Endothelial cell (in vitro differentiated cells): Measurements from ENCODE around the gene PSTPIP2. TPM values are rescaled to one million over a fixed set of nuclear protein-coding genes. Genes with fewer than 3 reads are reported as not detected.

Source experiments
- DNase-seq: peaks from one replicate; pipeline ENCODE4 v3.0.0; 2021; ENCODE audit warnings: low spot score
- H3K27ac Mint-ChIP-seq: one replicate; pipeline ENCODE4 v1.8.0; 2021; ENCODE audit warnings: mixed read lengths, inconsistent platforms; ENCODE audit not compliant: unreplicated experiment
- H3K27me3 Mint-ChIP-seq: one replicate; pipeline ENCODE4 v1.8.0; 2021; ENCODE audit warnings: mild to moderate bottlenecking, moderate library complexity, mixed read lengths, inconsistent platforms; ENCODE audit not compliant: unreplicated experiment
- H3K36me3 Mint-ChIP-seq: one replicate; pipeline ENCODE4 v1.8.0; 2021; ENCODE audit warnings: mild to moderate bottlenecking, low read depth, mixed read lengths, inconsistent platforms; ENCODE audit not compliant: unreplicated experiment
- H3K4me1 Mint-ChIP-seq: one replicate; pipeline ENCODE4 v1.8.0; 2021; ENCODE audit warnings: mild to moderate bottlenecking, mixed read lengths, inconsistent platforms; ENCODE audit not compliant: unreplicated experiment
- H3K4me3 Mint-ChIP-seq: one replicate; pipeline ENCODE4 v1.8.0; 2021; ENCODE audit warnings: mild to moderate bottlenecking, mixed read lengths, inconsistent platforms; ENCODE audit not compliant: unreplicated experiment
- H3K9me3 Mint-ChIP-seq: one replicate; pipeline ENCODE4 v1.8.0; 2021; ENCODE audit warnings: mixed read lengths, inconsistent platforms; ENCODE audit not compliant: unreplicated experiment
- CTCF ChIP-seq: fragments of 200-600 bp; sonication (generic); IDR thresholded peaks from one replicate; pipeline ENCODE4 v1.5.0; 2021; ENCODE audit warnings: antibody characterized with exemption; ENCODE audit not compliant: unreplicated experiment
- total RNA-seq: library from RNA; stranded (reverse); fragmentation: NEBNext Ultra II Directional; extraction: Animal tissue kit (Norgen Biotek cat#: 25700); gene quantifications from one replicate; pipeline ENCODE4 v1.2.1, GENCODE V29; 2021; ENCODE audit not compliant: unreplicated experiment

PSTPIP2 gene
- total RNA-seq, 1 donor from 2014 or later = 7.8 TPM

- Mint-ChIP-seq H3K27me3 (no peaks in the 10 kb centered on the region), H3K36me3 (peaks cover 43% of the 10 kb centered on the region), H3K27ac (no peak overlapping the region), H3K9me3 (no peaks in the 10 kb centered on the region), H3K4me1 (no peaks in the 10 kb centered on the region), H3K4me3 (no peak overlapping the region)
- no peak for DNase-seq
- no peak for TF ChIP-seq CTCF
Measured at GRCh38 chr18:45938488-45938935, 133.5 kb downstream of the PSTPIP2 start.

GRCh38 chr18:45935591-45936335 is 136.3 kb downstream of the PSTPIP2 start:
- Mint-ChIP-seq H3K27ac (no peak overlapping the region), H3K36me3 (peaks cover 33% of the 10 kb centered on the region), H3K9me3 (no peaks in the 10 kb centered on the region), H3K4me1 (no peaks in the 10 kb centered on the region), H3K27me3 (peaks cover 2% of the 10 kb centered on the region), H3K4me3 (no peak overlapping the region)
- TF ChIP-seq CTCF = no peak
- no peak for DNase-seq

Other genes with a start within 250 kb of the PSTPIP2 start
- 2.7 TPM for gene SIGLEC15, start 246.6 kb downstream of the PSTPIP2 start, total RNA-seq
- gene EPG5, start 104.9 kb downstream of the PSTPIP2 start, total RNA-seq = 26.1 TPM
- gene ATP5F1A, start 26.0 kb upstream of the PSTPIP2 start, total RNA-seq = 457 TPM
- 44.9 TPM for gene HAUS1, start 32.1 kb upstream of the PSTPIP2 start, total RNA-seq